ENCODE measurements around the gene ZNF134. TPM values are rescaled to one million over a fixed set of nuclear protein-coding genes. Genes with fewer than 3 reads are reported as not detected.

The ZNF134 gene
- 9.6 and 17.4 TPM in 2 replicates for total RNA-seq

DNA sequence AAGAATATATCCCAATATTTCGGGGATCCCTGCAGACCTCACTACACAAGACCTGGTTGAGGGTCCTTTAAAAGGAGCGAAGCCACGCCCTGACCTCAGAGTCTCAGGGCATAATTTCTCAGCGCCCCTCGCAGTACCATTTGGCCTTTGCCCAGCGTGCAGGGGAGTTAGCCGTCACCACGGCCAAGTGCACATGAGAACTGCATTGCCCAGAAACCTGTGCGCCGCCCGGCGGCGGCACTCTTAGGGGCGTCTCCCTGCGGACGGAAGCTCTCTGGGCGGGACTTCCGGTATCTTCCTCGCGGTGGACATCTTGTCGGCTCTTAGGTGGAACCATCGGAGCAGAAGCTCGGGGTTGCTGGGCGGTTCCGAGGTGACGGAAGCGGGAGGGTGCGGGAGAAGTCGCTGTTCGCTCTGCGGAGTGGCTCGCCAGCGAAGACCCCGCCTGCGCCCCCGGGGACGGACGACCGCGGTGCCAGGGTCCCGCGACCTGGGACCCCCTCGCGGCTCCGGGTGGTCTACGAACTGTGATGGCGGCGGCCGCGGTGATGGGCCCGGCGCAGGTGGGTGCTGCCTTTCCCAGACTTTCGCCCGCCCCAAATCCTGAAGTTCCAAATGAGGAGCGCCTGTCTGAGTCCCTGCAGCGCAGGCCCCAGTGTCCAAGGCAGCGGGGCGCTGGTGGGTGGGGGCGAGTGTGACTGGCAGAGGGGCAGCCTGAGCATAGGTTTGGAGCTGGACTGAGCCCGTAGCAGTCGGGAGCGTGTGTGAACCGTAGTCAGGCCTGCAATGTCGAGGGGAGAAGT lies at the start of gene ZNF134:
TSS of gene ZNF134 (plus strand) at position 302 of the 803 bp plus-strand sequence. CDS start 5,227 bp downstream, outside the sequence.

DNA sequence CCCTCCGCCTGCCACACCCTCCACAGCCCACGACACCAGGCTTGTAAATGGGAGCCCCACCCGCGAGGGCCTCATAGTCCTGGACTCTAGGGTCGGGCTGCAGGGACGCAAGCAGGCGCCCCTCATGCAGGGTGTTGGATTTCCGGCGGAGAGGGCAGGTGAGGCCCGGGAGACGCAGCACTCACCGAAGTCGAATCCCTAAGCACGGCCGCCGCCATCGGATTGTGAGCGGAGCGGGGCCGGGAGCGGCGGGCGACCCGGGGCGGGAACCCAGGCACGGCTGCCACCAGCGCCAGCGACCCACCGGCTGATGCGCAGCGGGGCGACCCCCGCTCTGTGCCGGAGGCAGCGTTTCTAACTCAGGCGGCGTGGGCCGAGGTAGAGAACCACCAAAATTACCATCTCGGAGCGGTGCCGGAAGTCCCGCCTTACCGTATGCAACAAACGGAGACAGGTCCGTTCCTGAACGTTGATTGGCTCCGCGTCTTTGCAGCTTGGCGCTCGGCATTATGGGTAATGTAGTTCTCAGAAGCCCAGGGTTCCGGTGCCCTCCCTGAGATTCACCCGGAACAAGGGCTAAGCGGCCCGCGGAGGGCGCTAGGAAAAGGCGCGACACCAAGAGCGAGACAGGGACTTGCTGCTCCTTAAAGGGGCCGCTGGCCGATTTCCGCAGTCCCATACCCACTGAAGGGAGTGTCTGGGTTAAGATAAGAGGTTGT lies 35.4 kb upstream of the ZNF134 start, which contains the start of gene ZNF416:
TSS of gene ZNF416 (minus strand) at position 425 of the 719 bp plus-strand sequence. CDS start at position 218, 207 bp downstream.

DNA sequence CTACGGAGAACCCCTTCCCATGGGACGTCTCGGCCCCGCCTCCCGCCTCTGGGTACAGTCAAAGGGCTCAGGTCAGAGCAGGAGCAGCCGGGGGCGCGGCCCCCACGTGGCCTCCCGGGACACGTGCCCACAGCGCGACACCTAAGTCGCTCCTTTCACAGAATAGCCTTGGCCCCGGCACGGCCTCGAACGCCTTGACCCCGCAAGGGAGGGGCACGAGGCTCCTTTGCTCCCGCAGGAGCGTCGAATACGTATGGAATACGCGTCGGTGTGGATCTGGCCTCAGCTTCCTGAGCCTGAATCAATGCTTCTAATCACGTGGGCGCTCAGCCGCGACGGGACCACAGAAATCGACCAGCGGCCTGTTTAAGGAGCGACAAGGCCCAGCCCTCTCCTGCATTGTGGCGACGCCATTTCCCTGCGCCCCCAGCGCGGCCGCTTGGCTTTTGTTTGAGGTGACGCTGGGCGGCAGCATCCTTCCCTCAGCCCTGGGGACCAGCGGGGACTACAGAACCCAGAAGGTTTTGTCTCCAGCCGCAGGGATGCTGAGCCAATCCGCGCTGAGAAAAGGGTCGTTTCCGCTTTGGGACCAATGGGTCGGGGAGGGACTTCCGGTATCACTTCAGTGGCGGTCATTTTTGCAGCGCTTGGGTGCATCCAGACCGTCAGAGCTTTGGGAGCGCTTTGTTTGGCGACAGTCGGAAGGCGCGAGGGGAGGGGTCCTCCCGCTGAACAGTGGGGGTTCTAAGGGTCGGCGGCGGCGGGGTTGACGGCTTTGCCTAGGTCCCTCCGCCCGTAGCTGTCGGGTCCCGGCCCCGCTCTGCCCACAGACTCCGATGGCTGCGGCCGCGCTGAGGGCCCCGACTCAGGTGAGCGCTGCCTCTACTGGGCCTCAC lies 30.3 kb upstream of the ZNF134 start, which contains the start of gene ZIK1:
TSS of gene ZIK1 (plus strand) at position 625 of the 896 bp plus-strand sequence. CDS start at position 837, 212 bp downstream.

DNA sequence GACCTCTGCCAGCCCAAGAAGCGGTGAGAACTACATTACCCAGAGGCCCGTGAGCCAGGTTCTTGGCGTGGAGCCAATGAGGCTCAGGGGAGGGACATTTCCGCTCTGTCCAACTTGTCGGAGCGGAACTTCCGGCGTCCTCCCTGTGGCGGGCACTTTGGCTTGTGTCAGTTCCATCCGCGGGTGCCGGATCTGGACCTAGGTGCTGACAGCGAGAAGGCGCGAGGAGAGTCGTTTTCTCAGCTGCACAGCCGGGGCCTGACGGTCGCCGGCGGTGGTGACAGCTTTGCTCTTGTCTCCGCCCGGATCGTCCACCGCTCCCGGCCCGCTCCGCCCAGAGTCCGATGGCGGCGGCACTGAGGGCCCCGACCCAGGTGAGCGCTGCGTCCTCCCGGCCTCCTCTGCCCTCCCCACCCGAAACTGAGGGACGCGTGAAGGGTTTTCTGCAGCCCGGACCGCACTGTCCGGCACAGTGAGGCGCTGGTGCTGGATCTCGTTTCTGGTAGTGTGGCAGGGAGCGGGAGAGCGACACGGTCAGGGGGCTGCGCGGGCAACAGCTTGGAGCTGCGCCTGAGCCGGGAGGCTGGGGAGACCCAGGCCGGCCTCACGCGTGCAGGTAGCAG lies 14.2 kb upstream of the ZNF134 start, which contains the start of gene ZNF530:
TSS of gene ZNF530 (plus strand) at position 125 of the 623 bp plus-strand sequence. CDS start 4,461 bp downstream, outside the sequence.

DNA sequence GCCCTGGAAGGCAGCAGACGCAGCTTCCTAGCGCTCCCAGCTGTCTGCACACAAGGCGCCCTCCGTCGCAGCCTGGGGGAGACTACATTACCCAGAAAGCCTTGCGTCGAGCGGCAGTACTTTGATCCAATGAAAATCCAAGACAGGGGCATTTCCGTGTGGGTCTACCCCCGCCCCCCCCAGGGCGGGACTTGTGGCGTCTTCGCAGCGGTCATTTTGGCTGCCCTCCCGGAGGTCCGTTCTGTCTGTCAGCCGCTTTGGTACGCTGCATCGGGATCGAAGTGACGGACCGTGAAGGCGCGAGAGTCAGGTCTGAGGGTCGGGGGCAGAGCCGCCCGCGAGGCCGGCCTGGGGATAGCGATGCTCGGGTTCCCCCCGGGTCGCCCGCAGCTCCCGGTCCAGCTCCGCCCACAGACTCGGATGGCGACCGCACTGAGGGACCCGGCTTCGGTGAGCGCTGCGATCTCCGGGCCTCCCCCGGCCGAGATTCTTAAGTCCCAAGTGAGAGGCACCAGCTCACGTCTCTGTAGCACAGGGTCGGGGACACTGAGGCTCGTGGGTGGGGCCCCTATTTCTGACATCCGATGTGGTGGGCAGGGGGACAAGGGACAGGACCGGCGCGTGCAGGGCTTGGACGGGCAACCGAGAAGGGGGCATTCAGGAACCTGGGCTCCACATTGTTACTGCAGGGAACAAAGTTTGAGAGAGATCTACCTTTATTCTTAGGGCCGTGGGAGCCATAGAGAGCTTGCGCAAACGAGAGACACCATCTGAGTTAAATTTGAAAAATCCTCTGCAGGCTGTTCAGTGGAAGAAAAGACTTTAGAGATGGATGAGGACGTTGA lies 19.2 kb downstream of the ZNF134 start, which contains the start of gene ZNF211:
TSS of gene ZNF211 (plus strand) at position 182 of the 845 bp plus-strand sequence. CDS start at position 361, 179 bp downstream.

DNA sequence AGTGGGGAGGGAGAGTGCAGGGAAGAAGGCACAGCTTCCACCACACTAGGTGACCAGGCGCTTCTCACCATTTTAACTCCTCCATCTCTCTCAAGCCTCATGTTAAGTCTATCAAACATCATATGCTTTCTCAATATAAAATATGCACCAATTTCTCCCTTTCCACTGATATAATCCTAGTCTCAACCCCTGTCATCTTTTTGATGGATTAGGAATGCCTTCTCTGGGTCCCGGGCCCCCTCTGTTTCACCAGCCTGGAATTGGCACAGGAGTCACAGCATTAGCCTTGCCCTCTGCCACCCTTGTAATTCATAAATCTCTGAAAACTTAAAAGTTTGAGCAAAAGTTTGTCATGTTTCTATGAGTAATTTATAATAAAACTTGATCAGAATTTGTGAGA lies 54.6 kb downstream of the ZNF134 start, which contains the start of gene ZSCAN4:
TSS of gene ZSCAN4 (plus strand) at position 301 of the 400 bp plus-strand sequence. CDS start 7,211 bp downstream, outside the sequence.

Other genes starting within 250 kb of the ZNF134 start
- 6.2 and 9.1 TPM in 2 replicates for gene ZNF548, start 224.4 kb upstream of the ZNF134 start, total RNA-seq
- gene ZNF17, start 203.1 kb upstream of the ZNF134 start, total RNA-seq = 4.1 TPM in 2 replicates
- 7.5 and 16.3 TPM in 2 replicates for gene ZNF749, start 178.9 kb upstream of the ZNF134 start, total RNA-seq
- under 0.01 TPM in 1 of 2 replicates, not detected in the other for gene VN1R1, start 157.1 kb upstream of the ZNF134 start, total RNA-seq
- 3.9 and 11.2 TPM in 2 replicates for gene ZNF772, start 136.7 kb upstream of the ZNF134 start, total RNA-seq
- 3.7 and 9.6 TPM in 2 replicates for gene ZNF419, start 126.5 kb upstream of the ZNF134 start, total RNA-seq
- 3.9 and 13.6 TPM in 2 replicates for gene ZNF773, start 114.3 kb upstream of the ZNF134 start, total RNA-seq
- gene ZNF549, start 86.9 kb upstream of the ZNF134 start, total RNA-seq = 2.3 and 4.6 TPM in 2 replicates
- 2.8 and 3.9 TPM in 2 replicates for gene ZNF550, start 54.4 kb upstream of the ZNF134 start, total RNA-seq
- 2.6 and 4.2 TPM in 2 replicates for gene ZNF416, start 35.3 kb upstream of the ZNF134 start, total RNA-seq
- gene ZIK1, start 30.1 kb upstream of the ZNF134 start, total RNA-seq = 4.1 and 7.5 TPM in 2 replicates
- gene ZNF530, start 14.4 kb upstream of the ZNF134 start, total RNA-seq = 3.5 and 4.1 TPM in 2 replicates
- 4.2 and 7.5 TPM in 2 replicates for gene ZNF211, start 18.9 kb downstream of the ZNF134 start, total RNA-seq
- not detected in 2 replicates for gene ZSCAN4, start 54.7 kb downstream of the ZNF134 start, total RNA-seq
- gene ZNF551, start 67.7 kb downstream of the ZNF134 start, total RNA-seq = 4.6 and 7.2 TPM in 2 replicates
- 0.98 and 2.2 TPM in 2 replicates for gene ZNF154, start 95.0 kb downstream of the ZNF134 start, total RNA-seq
- 2.9 and 4.7 TPM in 2 replicates for gene ZNF671, start 113.4 kb downstream of the ZNF134 start, total RNA-seq
- 8.0 and 14.2 TPM in 2 replicates for gene ZNF776, start 132.6 kb downstream of the ZNF134 start, total RNA-seq
- gene ZNF586, start 155.4 kb downstream of the ZNF134 start, total RNA-seq = 6.8 and 8.1 TPM in 2 replicates
- 3.9 and 5.8 TPM in 2 replicates for gene ZNF552, start 200.7 kb downstream of the ZNF134 start, total RNA-seq
- gene ZNF587B, start 216.1 kb downstream of the ZNF134 start, total RNA-seq = 6.8 and 8.4 TPM in 2 replicates
- gene ZNF587, start 235.6 kb downstream of the ZNF134 start, total RNA-seq = 12.7 and 15.6 TPM in 2 replicates